ENCODE data around the gene HPN. TPM values are rescaled to one million over a fixed set of nuclear protein-coding genes. Genes with fewer than 3 reads are reported as not detected.
A peak's percentile ranks its signal among the peaks of the same experiment; 100 is the strongest.

Gene HPN
- total RNA-seq, 1 donor from 2014 or later: 36.4 TPM

GRCh38 chr19:35069696-35070095 lies 28.2 kb downstream of the HPN start:
- no peaks in the 10 kb centered on the region for H3K9me3 ChIP-seq
- H3K4me1 ChIP-seq: peaks cover 4% of the 10 kb centered on the region
- TF ChIP-seq CTCF (IDR thresholded peaks at IDR 0.05): no peak
- peaks cover 4% of the 10 kb centered on the region for H3K27me3 ChIP-seq
- DNase-seq (no peak), ATAC-seq (no peak)
- H3K36me3 ChIP-seq: no peaks in the 10 kb centered on the region
- H3K4me3 ChIP-seq: no peak overlapping the region
- no peak overlapping the region for H3K27ac ChIP-seq
- intact Hi-C loops (cut with DNase I): no loop called here

GRCh38 chr19:35070471-35070870 lies 28.9 kb downstream of the HPN start:
- intact Hi-C loops (cut with DNase I): no loop called here
- ATAC-seq: no peak
- Histone ChIP-seq H3K4me3 (no peak overlapping the region), H3K9me3 (no peaks in the 10 kb centered on the region), H3K27ac (no peak overlapping the region), H3K36me3 (no peaks in the 10 kb centered on the region), H3K4me1 (peaks cover 4% of the 10 kb centered on the region), H3K27me3 (peaks cover 4% of the 10 kb centered on the region)
- no peak for DNase-seq
- TF ChIP-seq CTCF (IDR thresholded peaks at IDR 0.05): no peak

- intact Hi-C loops (cut with DNase I): no loop called here
These were observed 32.0 kb downstream of the HPN start for GRCh38 chr19:35073516-35073915.

GRCh38 chr19:35073941-35074340 lies 32.4 kb downstream of the HPN start:
- Histone ChIP-seq H3K27me3 (peaks cover 4% of the 10 kb centered on the region), H3K27ac (no peak overlapping the region), H3K36me3 (no peaks in the 10 kb centered on the region), H3K4me1 (no peaks in the 10 kb centered on the region), H3K4me3 (no peak overlapping the region), H3K9me3 (no peaks in the 10 kb centered on the region)
- intact Hi-C loops (cut with DNase I): no loop called here
- no peak for ATAC-seq
- no peak for TF ChIP-seq CTCF (IDR thresholded peaks at IDR 0.05)
- no peak for DNase-seq

More at GRCh38 chr19:35073516-35073915, 32.0 kb downstream of the HPN start:
- DNase-seq (no peak), ATAC-seq (no peak)
- Histone ChIP-seq H3K4me3 (no peak overlapping the region), H3K9me3 (no peaks in the 10 kb centered on the region), H3K4me1 (no peaks in the 10 kb centered on the region), H3K36me3 (no peaks in the 10 kb centered on the region), H3K27me3 (peaks cover 4% of the 10 kb centered on the region), H3K27ac (no peak overlapping the region)
- TF ChIP-seq CTCF (IDR thresholded peaks at IDR 0.05): no peak

- no peak overlapping the region for H3K4me3 ChIP-seq
- DNase-seq: no peak
These were observed 33.1 kb downstream of the HPN start for GRCh38 chr19:35074426-35075201.

More at GRCh38 chr19:35074426-35075201, 33.1 kb downstream of the HPN start:
- Histone ChIP-seq H3K36me3 (no peaks in the 10 kb centered on the region), H3K4me1 (no peaks in the 10 kb centered on the region), H3K9me3 (no peaks in the 10 kb centered on the region), H3K27ac (no peak overlapping the region), H3K27me3 (peaks cover 4% of the 10 kb centered on the region)
- peak; percentile 12 for ATAC-seq
- intact Hi-C loops (cut with DNase I): no loop called here
- no peak for TF ChIP-seq CTCF (IDR thresholded peaks at IDR 0.05)
